Measurements from ENCODE around the gene RPN1.
"Not testable (repeated sequence)": the region's sequence is repeated elsewhere in the genome, so short reads cannot be mapped to it uniquely, and the experiment has no call there.

The RPN1 gene

DNA sequence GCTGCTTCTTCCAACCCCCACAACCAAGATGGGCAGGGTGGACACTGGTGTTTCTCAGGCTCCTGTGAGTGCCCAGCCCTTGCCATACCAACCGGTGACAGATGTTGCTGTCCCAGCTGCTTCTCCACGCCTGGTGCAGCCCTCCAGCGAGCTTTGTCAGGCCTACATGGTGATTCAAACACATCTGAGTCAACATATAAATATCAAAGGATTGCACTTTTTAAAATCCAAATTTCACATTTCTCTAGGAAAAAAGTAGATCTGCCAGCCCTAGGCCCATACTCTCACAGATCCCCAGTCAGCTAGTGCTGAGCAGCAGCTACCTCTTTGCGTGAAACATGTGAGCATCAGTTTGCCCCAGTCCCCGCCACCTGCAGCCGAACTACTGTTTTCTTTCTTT, 52.7 kb downstream of the RPN1 start:
- DNase-seq = no peak
- Histone ChIP-seq H3K27ac (ENCODE audit: insufficient read depth, low read length, poor library complexity, severe bottlenecking) (no peak overlapping the region), H3K36me3 (ENCODE audit: control insufficient read depth, insufficient read depth, low read length) (no peaks in the 10 kb centered on the region), H3K9me3 (ENCODE audit: control insufficient read depth, low read length) (no peaks in the 10 kb centered on the region), H3K4me1 (ENCODE audit: control insufficient read depth, insufficient read depth, low read length, poor library complexity, severe bottlenecking) (no peaks in the 10 kb centered on the region), H3K4me3 (ENCODE audit: insufficient read depth, low read depth, low read length, poor library complexity, severe bottlenecking) (no peak overlapping the region), H3K27me3 (replicated peaks; ENCODE audit: control insufficient read depth, insufficient read depth, low read length, poor library complexity, severe bottlenecking) (no peaks in the 10 kb centered on the region)

DNA sequence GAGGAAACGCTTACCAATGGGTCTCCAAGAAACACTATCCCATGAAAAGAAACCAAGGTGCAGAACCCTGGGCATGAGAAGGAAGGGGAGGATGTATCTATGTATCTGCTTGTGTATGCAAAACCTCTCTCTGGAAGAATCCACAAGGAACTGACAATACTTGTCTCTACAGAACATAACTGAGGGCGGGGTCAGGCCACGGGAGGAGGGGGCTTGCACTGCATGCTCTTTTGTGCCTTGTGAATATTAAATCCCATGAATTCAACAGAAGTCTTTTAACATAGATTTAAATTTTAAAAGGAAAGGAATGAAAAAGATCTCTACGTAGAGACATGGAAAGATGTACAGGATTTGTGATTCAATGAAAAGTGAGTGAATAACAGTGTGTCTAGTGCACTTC, 57.8 kb downstream of the RPN1 start:
- H3K9me3 ChIP-seq (ENCODE audit: control insufficient read depth, low read length) = no peaks in the 10 kb centered on the region
- no peak overlapping the region for H3K4me3 ChIP-seq (ENCODE audit: insufficient read depth, low read depth, low read length, poor library complexity, severe bottlenecking)
- H3K36me3 ChIP-seq (ENCODE audit: control insufficient read depth, insufficient read depth, low read length) = no peaks in the 10 kb centered on the region
- no peak for DNase-seq
- no peaks in the 10 kb centered on the region for H3K4me1 ChIP-seq (ENCODE audit: control insufficient read depth, insufficient read depth, low read length, poor library complexity, severe bottlenecking)
- no peaks in the 10 kb centered on the region for H3K27me3 ChIP-seq (replicated peaks; ENCODE audit: control insufficient read depth, insufficient read depth, low read length, poor library complexity, severe bottlenecking)
- H3K27ac ChIP-seq (ENCODE audit: insufficient read depth, low read length, poor library complexity, severe bottlenecking) = no peak overlapping the region

DNA sequence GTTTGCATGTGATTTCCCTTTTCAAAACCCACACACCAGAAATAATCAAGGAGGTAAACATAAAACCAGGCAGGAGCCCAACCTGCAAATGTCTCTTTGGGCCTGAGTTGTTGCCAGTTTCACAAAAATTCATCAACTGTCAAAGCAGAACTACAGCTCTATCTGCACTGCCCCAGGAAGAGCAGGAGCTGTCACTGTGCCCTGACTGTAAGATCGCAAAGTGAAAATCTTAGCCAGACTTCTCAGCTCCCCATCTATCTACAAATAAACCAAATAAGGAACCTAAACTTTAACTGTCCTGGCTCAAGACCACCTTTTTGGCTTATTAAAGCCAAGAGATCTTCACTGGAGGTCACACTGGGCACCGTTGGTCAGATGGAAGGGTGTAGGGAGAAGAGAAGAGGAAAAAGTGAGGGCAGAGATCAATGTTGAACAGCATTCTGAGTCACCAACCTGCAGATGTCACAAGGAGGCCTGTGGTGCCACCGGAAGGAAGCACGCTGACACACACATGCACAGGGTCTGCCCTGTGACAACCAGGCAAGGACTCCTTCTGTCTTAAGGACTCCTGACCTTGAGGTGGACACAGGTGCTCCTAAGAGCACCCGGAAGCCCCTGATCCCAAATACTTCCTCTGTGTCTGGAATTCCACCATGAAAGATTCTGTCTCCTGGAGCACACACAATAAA, 58.7 kb downstream of the RPN1 start:
- no peaks in the 10 kb centered on the region for H3K9me3 ChIP-seq (ENCODE audit: control insufficient read depth, low read length)
- no peaks in the 10 kb centered on the region for H3K27me3 ChIP-seq (replicated peaks; ENCODE audit: control insufficient read depth, insufficient read depth, low read length, poor library complexity, severe bottlenecking)
- H3K4me3 ChIP-seq (ENCODE audit: insufficient read depth, low read depth, low read length, poor library complexity, severe bottlenecking) = no peak overlapping the region
- no peaks in the 10 kb centered on the region for H3K36me3 ChIP-seq (ENCODE audit: control insufficient read depth, insufficient read depth, low read length)
- H3K4me1 ChIP-seq (ENCODE audit: control insufficient read depth, insufficient read depth, low read length, poor library complexity, severe bottlenecking) = no peaks in the 10 kb centered on the region
- H3K27ac ChIP-seq (ENCODE audit: insufficient read depth, low read length, poor library complexity, severe bottlenecking) = no peak overlapping the region
- no peak for DNase-seq

DNA sequence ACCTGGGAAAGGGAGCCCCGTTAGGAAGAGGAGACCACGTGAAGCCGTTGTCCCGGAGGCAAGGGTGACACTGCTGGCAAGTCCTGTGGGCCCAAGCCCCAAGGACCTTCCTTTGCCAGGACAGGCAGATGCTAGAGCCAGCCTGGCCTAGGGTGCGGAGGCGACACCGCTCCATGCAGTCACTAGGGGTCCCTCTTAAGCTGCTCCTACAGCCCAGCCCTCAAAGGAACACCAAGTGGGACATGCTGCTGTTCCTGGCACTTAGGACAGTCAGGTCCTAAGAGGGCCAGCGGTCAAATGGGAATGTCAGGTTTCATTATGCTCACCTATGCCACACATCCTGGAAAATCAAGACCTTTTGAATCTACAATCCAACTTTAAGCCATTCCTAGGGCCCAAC, 59.7 kb downstream of the RPN1 start:
- Histone ChIP-seq H3K36me3 (ENCODE audit: control insufficient read depth, insufficient read depth, low read length) (no peaks in the 10 kb centered on the region), H3K4me1 (ENCODE audit: control insufficient read depth, insufficient read depth, low read length, poor library complexity, severe bottlenecking) (no peaks in the 10 kb centered on the region), H3K9me3 (ENCODE audit: control insufficient read depth, low read length) (no peaks in the 10 kb centered on the region), H3K4me3 (ENCODE audit: insufficient read depth, low read depth, low read length, poor library complexity, severe bottlenecking) (no peak overlapping the region), H3K27me3 (replicated peaks; ENCODE audit: control insufficient read depth, insufficient read depth, low read length, poor library complexity, severe bottlenecking) (no peaks in the 10 kb centered on the region), H3K27ac (ENCODE audit: insufficient read depth, low read length, poor library complexity, severe bottlenecking) (no peak overlapping the region)
- DNase-seq = no peak

DNA sequence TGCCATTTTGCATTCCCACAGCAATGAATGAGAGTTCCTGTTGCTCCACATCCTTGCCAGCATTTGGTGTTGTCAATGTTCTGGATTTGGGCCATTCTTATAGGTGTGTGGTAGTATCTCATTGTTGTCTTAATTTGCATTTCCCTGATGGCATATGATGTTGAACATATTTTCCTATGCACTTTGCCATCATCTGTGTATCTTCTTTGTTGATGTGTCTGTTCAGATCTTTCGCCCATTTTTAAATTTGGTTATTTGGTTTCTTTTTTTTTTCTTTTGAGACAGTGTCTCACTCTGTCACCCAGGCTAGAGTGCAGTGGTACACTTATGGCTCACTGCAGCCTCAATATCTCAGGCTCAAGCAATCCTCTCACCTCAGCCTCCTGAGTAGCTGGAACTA, 60.6 kb downstream of the RPN1 start:
- H3K4me3 ChIP-seq (ENCODE audit: insufficient read depth, low read depth, low read length, poor library complexity, severe bottlenecking); H3K36me3 ChIP-seq (ENCODE audit: control insufficient read depth, insufficient read depth, low read length); H3K4me1 ChIP-seq (ENCODE audit: control insufficient read depth, insufficient read depth, low read length, poor library complexity, severe bottlenecking); H3K9me3 ChIP-seq (ENCODE audit: control insufficient read depth, low read length); H3K27me3 ChIP-seq (replicated peaks; ENCODE audit: control insufficient read depth, insufficient read depth, low read length, poor library complexity, severe bottlenecking); DNase-seq; H3K27ac ChIP-seq (ENCODE audit: insufficient read depth, low read length, poor library complexity, severe bottlenecking): not testable (repeated sequence)

DNA sequence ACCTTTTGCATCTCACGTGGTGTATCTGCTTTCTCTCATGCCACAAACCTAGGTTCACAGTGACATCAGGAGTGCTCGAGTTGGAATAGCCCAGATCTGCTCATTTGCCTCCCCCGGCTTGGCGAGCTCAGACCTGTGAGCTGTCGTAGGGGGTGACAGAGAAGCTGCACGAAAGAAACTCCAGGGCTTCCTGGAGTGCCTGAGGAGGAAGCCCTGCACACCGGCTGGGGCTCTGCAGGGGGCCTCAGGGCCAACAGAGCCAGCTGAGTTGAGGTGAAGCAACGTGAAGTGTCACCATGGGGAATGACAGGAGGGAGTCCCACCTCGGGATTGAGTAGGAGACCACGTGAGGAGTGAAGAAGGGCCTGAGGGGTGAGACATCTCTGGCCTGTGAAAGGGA, 62.5 kb downstream of the RPN1 start:
- H3K9me3 ChIP-seq (ENCODE audit: control insufficient read depth, low read length) = no peaks in the 10 kb centered on the region
- no peaks in the 10 kb centered on the region for H3K4me1 ChIP-seq (ENCODE audit: control insufficient read depth, insufficient read depth, low read length, poor library complexity, severe bottlenecking)
- no peak overlapping the region for H3K4me3 ChIP-seq (ENCODE audit: insufficient read depth, low read depth, low read length, poor library complexity, severe bottlenecking)
- no peaks in the 10 kb centered on the region for H3K27me3 ChIP-seq (replicated peaks; ENCODE audit: control insufficient read depth, insufficient read depth, low read length, poor library complexity, severe bottlenecking)
- no peak for DNase-seq
- H3K36me3 ChIP-seq (ENCODE audit: control insufficient read depth, insufficient read depth, low read length) = no peaks in the 10 kb centered on the region
- no peak overlapping the region for H3K27ac ChIP-seq (ENCODE audit: insufficient read depth, low read length, poor library complexity, severe bottlenecking)

DNA sequence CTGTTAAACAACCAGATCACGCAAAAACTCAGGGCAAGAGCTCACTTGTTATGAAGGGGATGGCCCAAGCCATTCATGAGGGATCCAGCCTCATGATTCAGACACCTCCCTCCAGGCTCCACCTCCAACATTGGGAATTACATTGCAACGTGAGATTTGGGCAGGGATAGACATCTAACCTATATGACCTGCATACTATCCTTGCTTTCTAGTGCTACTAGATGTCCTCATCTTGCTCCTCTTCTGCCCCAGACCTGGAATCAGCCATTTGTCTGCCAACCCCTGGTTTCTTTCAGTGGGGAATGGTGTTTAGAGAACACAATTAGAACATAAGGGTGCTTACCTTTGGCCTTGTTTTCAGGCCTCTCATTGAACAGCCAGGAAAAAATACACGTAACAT, 63.2 kb downstream of the RPN1 start:
- no peaks in the 10 kb centered on the region for H3K36me3 ChIP-seq (ENCODE audit: control insufficient read depth, insufficient read depth, low read length)
- H3K27me3 ChIP-seq (replicated peaks; ENCODE audit: control insufficient read depth, insufficient read depth, low read length, poor library complexity, severe bottlenecking) = no peaks in the 10 kb centered on the region
- H3K27ac ChIP-seq (ENCODE audit: insufficient read depth, low read length, poor library complexity, severe bottlenecking) = no peak overlapping the region
- H3K4me3 ChIP-seq (ENCODE audit: insufficient read depth, low read depth, low read length, poor library complexity, severe bottlenecking) = no peak overlapping the region
- H3K9me3 ChIP-seq (ENCODE audit: control insufficient read depth, low read length) = no peaks in the 10 kb centered on the region
- no peak for DNase-seq
- H3K4me1 ChIP-seq (ENCODE audit: control insufficient read depth, insufficient read depth, low read length, poor library complexity, severe bottlenecking) = no peaks in the 10 kb centered on the region

DNA sequence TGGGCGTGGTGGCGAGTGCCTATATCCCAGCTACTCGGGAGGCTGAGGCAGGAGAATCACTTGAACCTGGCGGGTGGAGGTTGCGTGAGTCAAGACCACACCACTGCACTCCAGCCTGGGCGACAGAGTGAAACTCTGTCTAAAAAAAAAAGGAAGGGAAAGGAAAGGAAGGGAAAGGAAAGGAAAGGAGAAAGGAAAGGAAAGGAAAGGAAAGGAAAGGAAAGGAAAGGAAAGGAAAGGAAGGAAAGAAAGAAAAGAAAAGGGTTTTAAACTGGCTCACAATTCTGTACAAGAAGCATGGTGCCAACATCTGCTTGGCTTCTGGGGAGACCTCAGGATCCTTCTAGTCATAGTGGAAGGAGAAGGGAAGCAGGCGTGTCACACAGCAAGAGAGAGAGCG, 63.7 kb downstream of the RPN1 start:
- H3K27me3 ChIP-seq (replicated peaks; ENCODE audit: control insufficient read depth, insufficient read depth, low read length, poor library complexity, severe bottlenecking); H3K36me3 ChIP-seq (ENCODE audit: control insufficient read depth, insufficient read depth, low read length); H3K9me3 ChIP-seq (ENCODE audit: control insufficient read depth, low read length); DNase-seq; H3K27ac ChIP-seq (ENCODE audit: insufficient read depth, low read length, poor library complexity, severe bottlenecking); H3K4me1 ChIP-seq (ENCODE audit: control insufficient read depth, insufficient read depth, low read length, poor library complexity, severe bottlenecking); H3K4me3 ChIP-seq (ENCODE audit: insufficient read depth, low read depth, low read length, poor library complexity, severe bottlenecking): not testable (repeated sequence)

DNA sequence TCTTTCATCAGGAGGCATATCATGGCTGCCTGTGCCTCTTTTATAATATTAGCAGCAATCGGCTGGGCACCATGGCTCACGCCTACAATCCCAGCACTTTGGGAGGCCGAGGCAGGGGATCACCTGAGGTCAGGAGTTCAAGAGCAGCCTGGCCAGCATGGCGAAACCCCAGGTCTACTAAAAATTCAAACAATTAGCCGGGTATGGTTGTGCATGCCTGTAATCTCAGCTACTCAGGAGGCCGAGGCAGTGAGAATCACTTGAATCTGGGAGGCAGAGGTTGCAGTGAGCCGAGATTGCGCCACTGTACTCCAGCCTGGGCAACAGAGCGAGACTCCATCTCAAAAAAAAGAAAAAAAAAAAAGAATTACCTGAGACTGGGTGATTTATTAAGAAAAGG, 64.2 kb downstream of the RPN1 start:
- H3K4me3 ChIP-seq (ENCODE audit: insufficient read depth, low read depth, low read length, poor library complexity, severe bottlenecking); H3K4me1 ChIP-seq (ENCODE audit: control insufficient read depth, insufficient read depth, low read length, poor library complexity, severe bottlenecking); H3K9me3 ChIP-seq (ENCODE audit: control insufficient read depth, low read length); DNase-seq; H3K27me3 ChIP-seq (replicated peaks; ENCODE audit: control insufficient read depth, insufficient read depth, low read length, poor library complexity, severe bottlenecking); H3K36me3 ChIP-seq (ENCODE audit: control insufficient read depth, insufficient read depth, low read length); H3K27ac ChIP-seq (ENCODE audit: insufficient read depth, low read length, poor library complexity, severe bottlenecking): not testable (repeated sequence)

DNA sequence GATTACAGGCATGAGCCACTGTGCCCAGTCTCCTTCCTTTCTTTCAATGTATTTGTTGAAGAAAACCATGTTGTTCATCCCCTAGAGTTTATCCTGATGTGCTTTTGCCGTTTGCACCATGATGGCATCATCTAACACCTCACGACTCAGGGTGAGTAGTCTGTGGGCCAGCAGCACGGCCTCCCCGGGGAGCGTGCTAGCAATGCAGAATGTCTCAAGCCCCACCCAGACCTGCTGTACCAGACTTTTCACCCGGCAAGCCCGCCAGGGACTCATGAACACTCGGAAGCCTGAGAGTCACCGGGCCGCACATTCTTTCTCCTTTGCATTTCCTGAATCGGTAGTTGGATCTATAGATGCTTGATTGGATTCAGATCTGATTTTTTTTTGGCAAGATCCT, 64.6 kb downstream of the RPN1 start:
- Histone ChIP-seq H3K4me1 (ENCODE audit: control insufficient read depth, insufficient read depth, low read length, poor library complexity, severe bottlenecking) (no peaks in the 10 kb centered on the region), H3K27ac (ENCODE audit: insufficient read depth, low read length, poor library complexity, severe bottlenecking) (no peak overlapping the region), H3K36me3 (ENCODE audit: control insufficient read depth, insufficient read depth, low read length) (no peaks in the 10 kb centered on the region), H3K27me3 (replicated peaks; ENCODE audit: control insufficient read depth, insufficient read depth, low read length, poor library complexity, severe bottlenecking) (no peaks in the 10 kb centered on the region), H3K9me3 (ENCODE audit: control insufficient read depth, low read length) (no peaks in the 10 kb centered on the region), H3K4me3 (ENCODE audit: insufficient read depth, low read depth, low read length, poor library complexity, severe bottlenecking) (no peak overlapping the region)
- DNase-seq = no peak

DNA sequence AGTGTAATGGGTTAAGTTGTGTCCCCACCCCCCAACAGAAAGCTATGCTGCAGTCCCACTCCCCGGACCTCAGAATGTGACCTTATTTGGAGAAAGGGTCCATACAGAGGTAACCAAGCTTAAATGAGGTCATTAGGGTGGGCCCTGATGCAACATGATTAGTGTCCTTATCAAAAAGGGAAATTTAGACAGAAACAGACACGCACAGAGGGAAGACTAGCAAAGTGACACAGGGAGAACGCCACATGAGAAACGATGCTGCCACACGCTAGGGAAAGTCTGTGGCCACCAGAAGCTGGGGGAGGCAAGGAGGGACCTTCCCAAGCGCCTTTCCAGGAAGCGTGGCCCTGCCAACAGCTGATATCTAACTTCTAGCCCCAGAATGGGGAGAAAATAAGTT, 65.4 kb downstream of the RPN1 start:
- no peak for DNase-seq
- Histone ChIP-seq H3K27me3 (replicated peaks; ENCODE audit: control insufficient read depth, insufficient read depth, low read length, poor library complexity, severe bottlenecking) (no peaks in the 10 kb centered on the region), H3K36me3 (ENCODE audit: control insufficient read depth, insufficient read depth, low read length) (no peaks in the 10 kb centered on the region), H3K27ac (ENCODE audit: insufficient read depth, low read length, poor library complexity, severe bottlenecking) (no peak overlapping the region), H3K4me3 (ENCODE audit: insufficient read depth, low read depth, low read length, poor library complexity, severe bottlenecking) (no peak overlapping the region), H3K4me1 (ENCODE audit: control insufficient read depth, insufficient read depth, low read length, poor library complexity, severe bottlenecking) (no peaks in the 10 kb centered on the region), H3K9me3 (ENCODE audit: control insufficient read depth, low read length) (no peaks in the 10 kb centered on the region)
